Measurements from ENCODE around the gene HOXB6. TPM values are rescaled to one million over a fixed set of nuclear protein-coding genes. Genes with fewer than 3 reads are reported as not detected.
A peak's percentile ranks its signal among the peaks of the same experiment; 100 is the strongest.

HOXB6 gene
- total RNA-seq, 1 donor from 2014 or later: 22.9 TPM

- no peak for DNase-seq (ENCODE audit: low read depth)
These were observed 8.6 kb downstream of the HOXB6 start for GRCh38 chr17:48596000-48596734.

GRCh38 chr17:48595278-48595999 is 9.3 kb downstream of the HOXB6 start:
- DNase-seq (ENCODE audit: low read depth): no peak

GRCh38 chr17:48594538-48595277 is 10.1 kb downstream of the HOXB6 start:
- no peak for DNase-seq (ENCODE audit: low read depth)

GRCh38 chr17:48593840-48594537 is 10.8 kb downstream of the HOXB6 start:
- DNase-seq (ENCODE audit: low read depth): peak; percentile 80

- DNase-seq (ENCODE audit: low read depth): no peak
These were observed 11.5 kb downstream of the HOXB6 start, which contains the start of gene HOXB5 for GRCh38 chr17:48593126-48593829. HOXB5 (minus strand) TSS chr17:48593779; CDS start chr17:48593682, 97 bp downstream.

- DNase-seq (ENCODE audit: low read depth): no peak
These were observed 12.2 kb downstream of the HOXB6 start for GRCh38 chr17:48592577-48592976.

- DNase-seq (ENCODE audit: low read depth): no peak
These were observed 12.7 kb downstream of the HOXB6 start for GRCh38 chr17:48592057-48592514.

- DNase-seq (ENCODE audit: low read depth): no peak
These were observed 13.3 kb downstream of the HOXB6 start for GRCh38 chr17:48591255-48592056.

GRCh38 chr17:48590607-48591161 is 14.1 kb downstream of the HOXB6 start:
- DNase-seq (ENCODE audit: low read depth): no peak

GRCh38 chr17:48589831-48590606 is 14.8 kb downstream of the HOXB6 start, which contains the start of gene HOXB3:
HOXB3 (minus strand) TSS chr17:48590241; CDS start chr17:48552474, 37,767 bp downstream.
- no peak for DNase-seq (ENCODE audit: low read depth)

- DNase-seq (ENCODE audit: low read depth): no peak
These were observed 15.5 kb downstream of the HOXB6 start for GRCh38 chr17:48589060-48589830.

- no peak for DNase-seq (ENCODE audit: low read depth)
These were observed 16.3 kb downstream of the HOXB6 start for GRCh38 chr17:48588528-48588927.

GRCh38 chr17:48588074-48588415 is 16.7 kb downstream of the HOXB6 start:
- DNase-seq (ENCODE audit: low read depth): no peak

- no peak for DNase-seq (ENCODE audit: low read depth)
These were observed 17.3 kb downstream of the HOXB6 start for GRCh38 chr17:48587276-48588073.

- no peak for DNase-seq (ENCODE audit: low read depth)
These were observed 18.2 kb downstream of the HOXB6 start for GRCh38 chr17:48586355-48587258.

- no peak for DNase-seq (ENCODE audit: low read depth)
These were observed 20.5 kb downstream of the HOXB6 start for GRCh38 chr17:48584223-48584741.
